Nephron progenitor cell (in vitro differentiated cells): ENCODE measurements around the gene PRSS36.

Experiments
- DNase-seq: peaks from one replicate; pipeline ENCODE4 v3.0.0; 2021
- H3K27ac Mint-ChIP-seq: 2 replicates; pipeline ENCODE4 v1.8.0; 2021; ENCODE audit warnings: mild to moderate bottlenecking, moderate library complexity, mixed read lengths
- H3K27me3 Mint-ChIP-seq: 2 replicates; pipeline ENCODE4 v1.8.0; 2021; ENCODE audit warnings: mild to moderate bottlenecking, low read depth, mixed read lengths; ENCODE audit not compliant: poor library complexity
- H3K36me3 Mint-ChIP-seq: 2 replicates; pipeline ENCODE4 v1.8.0; 2021; ENCODE audit warnings: low read depth, mixed read lengths
- H3K4me1 Mint-ChIP-seq: 2 replicates; pipeline ENCODE4 v1.8.0; 2021; ENCODE audit warnings: mixed read lengths
- H3K4me3 Mint-ChIP-seq: 2 replicates; pipeline ENCODE4 v1.8.0; 2021; ENCODE audit warnings: mild to moderate bottlenecking, moderate library complexity, mixed read lengths
- H3K9me3 Mint-ChIP-seq: 2 replicates; pipeline ENCODE4 v1.8.0; 2021; ENCODE audit warnings: mild to moderate bottlenecking, moderate library complexity, mixed read lengths
- TF ChIP-seq, protein P1 (sequence below): fragments of 200-600 bp; sonication (generic); IDR thresholded peaks from 2 replicates; pipeline ENCODE4 v1.5.0; 2021; ENCODE audit warnings: antibody characterized with exemption

The PRSS36 gene

DNA sequence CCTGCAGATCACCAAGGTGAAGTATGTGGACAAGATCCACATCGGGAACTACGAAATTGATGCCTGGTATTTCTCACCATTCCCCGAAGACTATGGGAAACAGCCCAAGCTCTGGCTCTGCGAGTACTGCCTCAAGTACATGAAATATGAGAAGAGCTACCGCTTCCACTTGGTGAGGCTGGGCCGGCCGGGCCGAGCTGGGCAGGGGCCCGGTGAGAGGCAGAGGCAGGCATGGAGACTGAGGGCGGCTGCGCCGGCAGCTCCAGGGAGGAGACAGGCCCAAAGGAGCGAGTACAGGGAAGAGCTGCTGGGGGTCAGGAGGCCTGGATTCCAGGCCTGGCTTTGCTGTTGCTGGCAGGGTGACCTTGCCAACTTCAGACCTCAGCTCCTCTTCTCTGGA, 22.7 kb downstream of the PRSS36 start:
- Mint-ChIP-seq H3K27ac (no peak overlapping the region), H3K4me1 (no peaks in the 10 kb centered on the region)
- no peak for DNase-seq

GRCh38 chr16:31125844-31126243, 24.0 kb downstream of the PRSS36 start:
- Mint-ChIP-seq H3K9me3 (no peaks in the 10 kb centered on the region), H3K4me3 (no peak overlapping the region), H3K4me1 (no peaks in the 10 kb centered on the region), H3K27me3 (no peaks in the 10 kb centered on the region), H3K36me3 (peaks cover 24% of the 10 kb centered on the region), H3K27ac (peak overlapping the region; percentile 73)
- TF ChIP-seq, protein P1, sequence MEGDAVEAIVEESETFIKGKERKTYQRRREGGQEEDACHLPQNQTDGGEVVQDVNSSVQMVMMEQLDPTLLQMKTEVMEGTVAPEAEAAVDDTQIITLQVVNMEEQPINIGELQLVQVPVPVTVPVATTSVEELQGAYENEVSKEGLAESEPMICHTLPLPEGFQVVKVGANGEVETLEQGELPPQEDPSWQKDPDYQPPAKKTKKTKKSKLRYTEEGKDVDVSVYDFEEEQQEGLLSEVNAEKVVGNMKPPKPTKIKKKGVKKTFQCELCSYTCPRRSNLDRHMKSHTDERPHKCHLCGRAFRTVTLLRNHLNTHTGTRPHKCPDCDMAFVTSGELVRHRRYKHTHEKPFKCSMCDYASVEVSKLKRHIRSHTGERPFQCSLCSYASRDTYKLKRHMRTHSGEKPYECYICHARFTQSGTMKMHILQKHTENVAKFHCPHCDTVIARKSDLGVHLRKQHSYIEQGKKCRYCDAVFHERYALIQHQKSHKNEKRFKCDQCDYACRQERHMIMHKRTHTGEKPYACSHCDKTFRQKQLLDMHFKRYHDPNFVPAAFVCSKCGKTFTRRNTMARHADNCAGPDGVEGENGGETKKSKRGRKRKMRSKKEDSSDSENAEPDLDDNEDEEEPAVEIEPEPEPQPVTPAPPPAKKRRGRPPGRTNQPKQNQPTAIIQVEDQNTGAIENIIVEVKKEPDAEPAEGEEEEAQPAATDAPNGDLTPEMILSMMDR: no peak
- DNase-seq: no peak

More for the DNA sequence above, 22.7 kb downstream of the PRSS36 start:
- H3K36me3 Mint-ChIP-seq: peaks cover 12% of the 10 kb centered on the region
- H3K9me3 Mint-ChIP-seq: no peaks in the 10 kb centered on the region
- no peak overlapping the region for H3K4me3 Mint-ChIP-seq
- TF ChIP-seq, protein P1: no peak
- H3K27me3 Mint-ChIP-seq: no peaks in the 10 kb centered on the region

DNA sequence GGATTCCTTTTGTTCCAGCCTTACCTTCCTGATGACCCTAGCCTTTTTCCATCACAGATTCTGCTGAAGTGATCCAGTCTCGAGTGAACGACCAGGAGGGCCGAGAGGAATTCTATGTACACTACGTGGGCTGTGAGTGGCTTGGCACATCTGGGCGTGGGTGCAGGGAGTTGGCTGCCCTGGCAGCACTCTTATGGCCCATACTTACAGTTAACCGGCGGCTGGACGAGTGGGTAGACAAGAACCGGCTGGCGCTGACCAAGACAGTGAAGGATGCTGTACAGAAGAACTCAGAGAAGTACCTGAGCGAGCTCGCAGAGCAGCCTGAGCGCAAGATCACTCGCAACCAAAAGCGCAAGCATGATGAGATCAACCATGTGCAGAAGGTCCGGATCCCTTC, 29.7 kb downstream of the PRSS36 start:
- no peak for DNase-seq
- H3K27ac Mint-ChIP-seq: no peak overlapping the region
- TF ChIP-seq, protein P1: no peak

GRCh38 chr16:31118223-31119155, 31.4 kb downstream of the PRSS36 start:
- Mint-ChIP-seq H3K4me1 (peaks cover 13% of the 10 kb centered on the region), H3K4me3 (peak overlapping the region; percentile 91), H3K9me3 (no peaks in the 10 kb centered on the region), H3K36me3 (peaks cover 29% of the 10 kb centered on the region), H3K27ac (peak overlapping the region; percentile 95), H3K27me3 (no peaks in the 10 kb centered on the region)
- TF ChIP-seq, protein P1: no peak
- DNase-seq: no peak

More for the DNA sequence above, 29.7 kb downstream of the PRSS36 start:
- Mint-ChIP-seq H3K36me3 (peaks cover 36% of the 10 kb centered on the region), H3K4me1 (peaks cover 13% of the 10 kb centered on the region), H3K9me3 (no peaks in the 10 kb centered on the region), H3K27me3 (no peaks in the 10 kb centered on the region), H3K4me3 (no peak overlapping the region)

DNA sequence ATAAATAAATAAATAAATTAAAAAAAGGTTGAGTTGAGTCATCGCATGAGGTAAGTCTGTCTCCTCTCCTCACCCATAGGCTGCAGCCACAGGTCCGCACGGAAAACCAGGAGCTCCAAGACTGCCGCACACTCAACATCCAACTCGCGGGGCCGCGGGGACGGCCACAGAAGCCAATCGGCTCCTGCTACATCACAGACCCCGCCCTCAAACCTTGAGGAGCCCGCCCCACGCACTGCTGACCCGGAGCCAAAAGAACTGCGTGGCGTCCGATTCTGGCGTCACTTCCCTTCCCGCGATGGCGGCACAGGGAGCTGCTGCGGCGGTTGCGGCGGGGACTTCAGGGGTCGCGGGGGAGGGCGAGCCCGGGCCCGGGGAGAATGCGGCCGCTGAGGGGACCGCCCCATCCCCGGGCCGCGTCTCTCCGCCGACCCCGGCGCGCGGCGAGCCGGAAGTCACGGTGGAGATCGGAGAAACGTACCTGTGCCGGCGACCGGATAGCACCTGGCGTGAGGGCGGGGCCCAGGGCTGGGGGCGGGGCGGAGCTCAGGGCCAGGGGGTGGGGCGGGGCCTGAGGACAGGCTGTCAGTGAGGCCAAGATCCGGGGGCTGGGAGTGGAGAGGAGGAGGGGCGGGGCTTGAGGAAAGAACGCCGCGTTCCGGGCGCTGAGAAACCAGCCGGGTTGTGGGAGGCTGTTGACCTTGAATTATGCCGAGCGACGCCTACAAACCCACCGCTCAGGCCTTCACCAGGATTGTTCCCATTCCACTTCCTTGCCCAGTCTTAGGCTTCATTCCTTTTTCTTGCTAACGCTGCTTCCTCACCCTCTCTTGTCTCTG, 32.3 kb downstream of the PRSS36 start, which contains the start of gene KAT8:
Gene KAT8 (plus strand): TSS at position 281 of the 839 bp plus-strand sequence. CDS start 18 bp downstream, at position 299.
- peak within 1 kb of the TSS; percentile 95 for H3K27ac Mint-ChIP-seq
- H3K36me3 Mint-ChIP-seq: peaks cover 29% of the 10 kb centered on the region
- TF ChIP-seq, protein P1: no peak
- H3K27me3 Mint-ChIP-seq: no peaks in the 10 kb centered on the region
- H3K4me3 Mint-ChIP-seq: peak within 1 kb of the TSS; percentile 91
- H3K4me1 Mint-ChIP-seq: peaks cover 13% of the 10 kb centered on the region
- DNase-seq: peak; percentile 97
- H3K9me3 Mint-ChIP-seq: no peaks in the 10 kb centered on the region
